HG03139 (cell line): ENCODE results near the gene AFG1L.
"Not testable (repeated sequence)": the region's sequence is repeated elsewhere in the genome, so short reads cannot be mapped to it uniquely, and the experiment has no call there.

ENCODE experiments used
- ATAC-seq: cut with Tn5 transposase; IDR thresholded peaks from one replicate; pipeline ENCODE4 v1.9.1; 2021; ENCODE audit not compliant: unreplicated experiment

AFG1L gene

GRCh38 chr6:108449717-108450116, 154.9 kb downstream of the AFG1L start:
- not testable (repeated sequence) for ATAC-seq

GRCh38 chr6:108451816-108452215, 157.0 kb downstream of the AFG1L start:
- ATAC-seq = no peak

- ATAC-seq = no peak
Observed at GRCh38 chr6:108452711-108453195, 157.9 kb downstream of the AFG1L start.

GRCh38 chr6:108453601-108454185, 158.8 kb downstream of the AFG1L start:
- ATAC-seq = no peak

- no peak for ATAC-seq
Observed at GRCh38 chr6:108454356-108454755, 159.5 kb downstream of the AFG1L start.

GRCh38 chr6:108455688-108456087, 160.8 kb downstream of the AFG1L start:
- ATAC-seq = no peak

- ATAC-seq = no peak
Observed at GRCh38 chr6:108463784-108464183, 168.9 kb downstream of the AFG1L start.

GRCh38 chr6:108464418-108465097, 169.7 kb downstream of the AFG1L start:
- ATAC-seq = no peak

- no peak for ATAC-seq
Observed at GRCh38 chr6:108465098-108465495, 170.2 kb downstream of the AFG1L start.

- no peak for ATAC-seq
Observed at GRCh38 chr6:108468346-108468745, 173.5 kb downstream of the AFG1L start.

GRCh38 chr6:108469316-108469715, 174.5 kb downstream of the AFG1L start:
- ATAC-seq = no peak

GRCh38 chr6:108473197-108473596, 178.3 kb downstream of the AFG1L start:
- no peak for ATAC-seq

- ATAC-seq = no peak
Observed at GRCh38 chr6:108476376-108476775, 181.5 kb downstream of the AFG1L start.

GRCh38 chr6:108476847-108477430, 182.1 kb downstream of the AFG1L start:
- ATAC-seq = no peak

GRCh38 chr6:108482559-108482958, 187.7 kb downstream of the AFG1L start:
- no peak for ATAC-seq

GRCh38 chr6:108484016-108484415, 189.2 kb downstream of the AFG1L start:
- no peak for ATAC-seq

- no peak for ATAC-seq
Observed at GRCh38 chr6:108489699-108490098, 194.8 kb downstream of the AFG1L start.

- no peak for ATAC-seq
Observed at GRCh38 chr6:108492131-108492766, 197.4 kb downstream of the AFG1L start.

GRCh38 chr6:108494434-108494833, 199.6 kb downstream of the AFG1L start:
- no peak for ATAC-seq

GRCh38 chr6:108497883-108498282, 203.0 kb downstream of the AFG1L start:
- ATAC-seq = no peak

GRCh38 chr6:108501559-108501958, 206.7 kb downstream of the AFG1L start:
- ATAC-seq = no peak

- ATAC-seq = no peak
Observed at GRCh38 chr6:108502832-108503231, 208.0 kb downstream of the AFG1L start.
